ENCODE data around the gene SLC22A14.
"Not testable (repeated sequence)": the region's sequence is repeated elsewhere in the genome, so short reads cannot be mapped to it uniquely, and the experiment has no call there.

Gene SLC22A14

DNA sequence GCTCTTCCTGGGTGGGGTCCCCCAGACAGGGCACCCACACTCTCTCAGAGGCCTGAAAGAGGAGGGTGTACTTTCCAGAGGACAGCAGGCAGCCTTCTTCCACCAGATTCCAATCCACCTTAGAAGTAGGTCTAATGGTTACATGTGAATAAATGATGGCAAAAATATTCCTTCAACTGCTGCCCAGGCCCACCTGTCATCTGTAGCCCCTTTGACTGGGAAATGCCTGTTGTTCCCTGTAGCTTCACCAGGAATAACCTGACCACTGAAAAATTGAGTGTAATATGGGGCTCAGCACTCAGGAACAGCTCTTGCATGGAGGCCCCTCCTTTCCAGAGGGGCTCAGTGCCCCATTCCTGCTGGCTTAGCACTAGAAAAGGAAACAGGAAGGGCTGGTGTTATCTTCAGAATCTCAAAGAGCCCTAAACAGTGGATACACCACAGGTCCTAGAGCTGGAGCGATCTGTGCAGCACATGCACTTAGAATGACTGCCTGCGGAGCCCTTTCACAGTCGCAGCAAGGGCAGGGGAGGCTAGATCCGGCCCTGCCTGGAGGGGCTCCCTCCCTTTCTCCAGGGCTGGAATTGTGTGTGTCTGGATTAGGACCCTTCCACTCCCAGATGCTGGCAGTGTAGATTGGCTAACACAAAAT lies 32.1 kb downstream of the SLC22A14 start:
- no peak for DNase-seq

DNA sequence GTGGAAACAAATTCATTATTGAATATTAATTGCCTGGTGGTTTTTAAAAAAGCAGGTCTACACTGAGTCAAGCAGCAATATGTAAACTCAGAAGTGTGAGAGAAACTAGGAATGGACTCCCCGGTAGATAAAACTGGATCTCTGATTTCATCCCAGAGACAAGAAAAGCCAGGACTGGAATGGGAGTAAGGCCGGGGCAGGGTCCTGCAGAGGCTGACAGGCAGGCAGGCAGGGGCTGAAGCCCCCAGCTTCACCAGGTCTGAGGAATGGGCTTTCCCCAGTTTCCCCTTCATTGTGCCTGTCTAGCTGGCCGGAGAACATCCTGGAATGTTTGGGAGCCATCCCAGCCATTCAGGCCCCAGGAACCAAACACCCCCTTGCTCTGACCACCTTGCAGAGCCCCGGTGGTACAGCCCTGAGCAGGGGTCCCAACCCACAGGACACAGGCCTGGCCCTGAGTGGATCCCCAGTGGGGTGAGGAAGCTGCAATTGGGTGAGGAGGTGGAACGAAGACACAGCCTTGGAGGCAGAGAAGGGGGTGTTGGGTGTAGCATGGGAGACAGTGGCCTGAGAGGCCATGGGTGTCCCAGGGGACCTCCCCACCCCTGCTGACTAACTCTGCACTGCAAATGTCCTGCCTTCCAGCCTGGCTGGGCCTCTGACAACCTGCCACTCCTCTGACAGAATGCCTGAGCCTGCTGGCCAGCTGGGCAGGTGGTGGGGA lies 32.8 kb downstream of the SLC22A14 start:
- DNase-seq, result no peak

DNA sequence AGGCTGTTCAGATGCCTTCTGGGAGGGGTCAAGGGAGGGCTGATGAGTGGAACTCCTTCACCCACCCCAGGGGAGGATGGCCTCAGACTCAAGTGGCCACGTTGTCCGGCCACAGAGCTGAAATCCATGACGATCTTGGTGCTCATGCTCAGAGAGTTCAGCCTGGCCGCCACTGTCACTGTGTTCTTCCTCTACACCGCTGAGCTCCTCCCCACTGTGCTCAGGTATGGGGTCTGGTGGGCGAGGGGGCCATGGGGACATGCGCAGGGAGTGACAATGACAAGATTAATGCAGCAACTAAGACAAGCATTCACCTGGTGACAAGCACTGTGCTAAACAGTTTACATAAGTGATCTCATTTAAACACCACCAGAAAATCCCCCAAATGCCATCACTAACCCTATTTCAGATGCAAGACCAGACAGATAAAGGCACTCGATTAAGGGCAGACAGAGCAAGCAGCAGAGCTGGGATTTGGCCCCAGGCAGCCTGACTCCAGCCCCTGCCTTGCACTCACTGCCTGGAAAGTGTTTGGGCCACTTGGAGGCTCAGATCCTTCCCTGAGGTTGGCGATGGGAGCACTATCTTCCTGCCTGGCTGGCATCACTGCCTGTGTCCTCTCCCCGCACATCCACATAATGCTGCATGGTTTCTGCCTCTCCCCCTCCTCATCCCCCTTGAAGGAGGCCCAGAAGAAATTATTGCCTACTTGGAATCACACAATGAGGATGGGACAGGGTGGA lies 33.6 kb downstream of the SLC22A14 start:
- DNase-seq, result no peak

DNA sequence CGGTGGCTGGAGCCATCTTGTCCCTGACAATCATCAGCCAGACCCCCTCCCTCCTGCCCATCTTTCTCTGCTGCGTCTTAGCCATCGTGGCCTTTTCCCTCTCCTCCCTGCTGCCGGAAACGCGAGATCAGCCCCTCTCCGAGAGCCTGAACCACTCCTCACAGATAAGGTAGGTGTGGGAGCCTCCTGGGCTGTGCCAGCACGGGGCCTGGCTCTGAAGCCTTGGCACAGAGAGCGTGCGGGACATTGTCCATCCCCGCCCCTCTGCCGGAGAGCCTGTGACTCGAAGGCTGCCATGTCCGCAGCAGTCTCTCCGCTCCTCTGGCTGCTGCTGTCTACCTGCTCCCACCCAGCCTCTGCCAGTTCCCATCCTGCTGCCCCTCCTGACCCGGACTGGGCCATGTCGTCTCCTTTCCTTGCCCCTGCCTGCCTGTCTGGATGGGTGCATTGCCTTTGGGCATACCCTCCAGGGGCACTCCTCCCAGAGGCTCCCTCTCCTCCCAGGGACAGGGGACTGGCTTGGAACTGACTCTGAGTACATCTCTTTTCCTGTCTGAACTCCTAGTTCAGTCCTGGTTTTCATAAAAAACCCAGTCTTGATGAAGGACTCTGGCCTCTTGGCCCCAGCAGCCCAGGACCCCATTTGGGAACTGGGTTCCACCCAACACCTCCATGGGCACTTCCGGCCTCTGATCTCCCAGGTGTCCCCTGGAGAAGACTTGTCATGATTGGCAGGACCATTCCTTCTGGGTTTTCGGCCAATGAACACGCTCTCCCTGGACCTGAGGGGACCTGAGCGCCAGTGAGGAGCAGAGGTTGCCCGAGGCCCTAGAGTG lies 34.5 kb downstream of the SLC22A14 start:
- no peak for DNase-seq

DNA sequence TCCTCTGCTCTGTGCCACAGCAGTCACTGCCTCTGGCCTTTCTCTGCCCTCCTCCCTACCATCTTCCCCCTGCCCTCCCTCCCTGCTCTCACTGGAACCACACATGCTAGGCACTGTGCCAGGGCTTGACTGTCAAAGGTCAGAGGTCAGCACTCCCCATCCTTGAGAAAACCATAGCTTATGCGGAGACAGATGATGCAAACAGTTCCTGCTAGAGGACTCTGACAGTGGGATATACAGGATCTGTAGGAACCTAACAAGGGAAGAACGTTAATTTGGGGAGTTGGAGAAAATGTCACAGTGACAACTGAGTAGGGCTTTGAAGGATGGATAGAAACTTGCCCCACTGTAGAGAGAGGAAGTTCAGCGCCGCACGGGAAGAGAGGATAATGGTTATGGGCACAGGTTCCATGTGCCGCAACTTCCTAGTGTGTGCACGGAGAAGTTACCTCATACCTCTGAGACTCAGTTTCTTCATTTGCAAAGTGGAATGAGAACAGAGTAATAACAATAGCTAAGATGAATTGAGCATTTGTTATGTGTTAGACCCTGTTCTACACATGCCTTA lies 35.2 kb downstream of the SLC22A14 start:
- no peak for DNase-seq

DNA sequence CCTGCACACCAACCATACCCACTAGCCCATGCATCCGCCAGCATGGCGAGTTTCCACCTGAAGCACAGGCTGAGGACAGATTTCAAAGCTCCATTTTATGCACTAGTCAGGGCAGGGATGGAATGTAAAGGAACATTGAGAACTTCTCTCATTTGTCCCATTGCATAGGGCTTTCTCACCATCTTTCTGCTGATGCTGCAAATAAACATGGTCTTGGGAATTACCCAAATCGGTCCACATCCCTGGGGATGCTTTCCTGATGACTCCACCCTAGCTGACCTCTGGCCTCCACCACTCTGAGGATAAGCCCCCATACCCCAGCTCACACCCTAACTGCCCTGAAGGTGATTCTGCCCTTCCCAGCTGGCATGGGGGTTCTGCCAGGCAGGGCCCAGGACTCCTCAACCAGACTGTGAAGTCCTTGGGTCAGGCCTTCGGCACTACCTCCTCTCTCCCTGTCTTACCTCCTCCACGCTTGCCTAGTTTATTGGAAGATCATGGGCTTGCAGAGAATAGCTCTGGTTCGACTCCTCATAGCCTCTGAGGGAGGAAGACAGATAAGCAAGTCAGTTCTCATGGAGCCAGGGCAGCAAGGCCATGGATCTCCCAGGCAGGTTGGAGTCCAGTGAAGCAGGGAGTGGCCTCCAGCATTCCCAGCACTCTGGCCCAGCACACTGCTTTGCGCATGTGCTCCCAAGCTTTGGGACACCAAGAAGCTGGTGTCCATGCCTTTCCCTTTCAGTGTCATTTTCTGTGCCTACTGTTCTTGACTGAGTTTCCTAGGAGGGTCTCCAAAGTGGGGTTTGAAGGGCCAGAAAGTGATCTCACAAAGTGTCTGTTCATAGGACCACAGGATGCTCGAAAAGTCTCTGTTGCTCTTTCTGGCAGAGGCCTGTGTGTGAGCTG lies 36.9 kb downstream of the SLC22A14 start:
- no peak for DNase-seq

DNA sequence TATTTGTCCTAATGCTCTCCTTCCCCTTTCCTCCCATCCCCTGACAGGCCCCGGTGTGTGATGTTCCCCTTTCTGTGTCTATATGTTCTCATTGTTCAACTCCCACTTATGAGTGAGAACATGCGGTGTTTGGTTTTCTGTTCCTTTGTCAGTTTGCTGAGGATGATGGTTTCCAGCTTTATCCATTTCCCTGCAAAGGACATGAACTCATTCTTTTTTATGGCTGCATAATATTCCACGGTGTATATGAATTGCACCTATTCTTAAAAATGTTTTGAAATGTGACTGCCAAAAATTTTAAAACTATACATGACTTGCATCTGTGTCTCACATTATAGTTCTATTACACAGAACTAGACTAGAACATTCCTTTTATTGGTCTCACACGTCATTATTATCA lies 38.5 kb downstream of the SLC22A14 start:
- DNase-seq, result not testable (repeated sequence)

DNA sequence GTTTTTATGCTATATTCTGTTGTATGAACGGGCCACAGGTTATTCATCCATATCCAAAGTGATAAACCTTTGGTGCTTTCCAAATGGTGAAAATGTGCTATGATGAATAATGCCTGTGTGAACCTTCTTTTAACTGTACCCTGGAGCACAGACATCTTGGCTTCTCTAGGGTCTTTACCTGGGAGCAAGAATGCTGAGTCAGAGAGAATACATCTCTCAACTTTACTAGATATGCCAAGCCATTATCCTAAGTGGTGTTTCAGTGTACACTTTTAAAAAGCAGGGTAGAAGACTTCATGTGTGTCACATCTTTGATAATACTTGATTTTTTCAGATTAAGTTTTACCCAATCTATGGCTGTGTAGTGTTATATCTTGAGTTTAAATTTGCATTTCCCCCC lies 41.0 kb downstream of the SLC22A14 start:
- no peak for DNase-seq

DNA sequence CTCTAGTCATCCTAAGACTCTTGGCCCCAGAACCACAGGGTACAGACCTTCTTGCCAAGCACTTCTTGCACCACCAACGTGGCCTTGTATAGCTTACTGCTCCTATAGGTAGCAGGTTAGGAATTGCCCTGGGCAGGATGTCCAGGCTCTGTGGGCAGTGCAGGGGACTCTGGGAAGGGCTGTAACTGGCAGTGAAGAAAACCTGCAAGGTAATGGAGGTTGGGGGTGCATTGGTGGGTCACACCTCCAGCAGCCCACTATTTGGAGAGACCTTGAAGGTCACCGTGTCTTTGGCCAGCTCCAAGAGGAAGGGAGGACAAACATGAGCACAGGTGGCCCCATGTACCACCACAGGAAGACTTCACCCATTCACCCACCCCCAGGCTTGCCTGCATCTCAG lies 43.2 kb downstream of the SLC22A14 start:
- DNase-seq, result no peak

DNA sequence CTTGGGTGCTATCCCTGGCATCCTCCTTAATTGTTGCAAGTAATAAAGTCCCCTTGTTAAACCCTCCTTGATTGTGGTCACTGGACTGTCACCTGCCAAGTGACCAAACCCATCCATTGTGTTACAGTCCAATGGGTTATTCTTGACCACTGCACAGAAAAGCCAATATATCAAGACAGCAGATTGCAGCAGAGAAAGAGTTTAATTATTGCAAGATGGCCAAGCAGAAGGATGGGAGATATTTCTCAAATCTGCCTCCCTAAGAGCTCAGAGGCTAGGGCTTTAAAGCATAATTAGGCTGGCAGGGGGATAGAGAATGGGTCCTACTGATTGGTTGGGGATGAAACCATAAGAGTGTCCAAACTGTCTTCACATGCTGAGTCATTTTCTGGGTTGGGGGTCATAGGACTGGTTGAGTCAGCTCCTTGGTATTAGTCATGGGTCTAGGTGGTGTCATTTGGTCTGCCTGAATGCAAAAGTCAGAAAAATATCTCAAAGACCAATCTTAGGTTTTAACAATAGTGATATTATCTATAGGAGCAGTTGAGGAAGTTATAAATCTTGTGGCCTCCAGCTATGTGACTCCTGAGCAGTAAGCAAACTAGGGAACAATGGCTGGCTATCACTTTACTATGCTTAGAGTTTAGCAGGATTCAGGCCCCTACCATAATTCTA lies 45.4 kb downstream of the SLC22A14 start:
- no peak for DNase-seq

DNA sequence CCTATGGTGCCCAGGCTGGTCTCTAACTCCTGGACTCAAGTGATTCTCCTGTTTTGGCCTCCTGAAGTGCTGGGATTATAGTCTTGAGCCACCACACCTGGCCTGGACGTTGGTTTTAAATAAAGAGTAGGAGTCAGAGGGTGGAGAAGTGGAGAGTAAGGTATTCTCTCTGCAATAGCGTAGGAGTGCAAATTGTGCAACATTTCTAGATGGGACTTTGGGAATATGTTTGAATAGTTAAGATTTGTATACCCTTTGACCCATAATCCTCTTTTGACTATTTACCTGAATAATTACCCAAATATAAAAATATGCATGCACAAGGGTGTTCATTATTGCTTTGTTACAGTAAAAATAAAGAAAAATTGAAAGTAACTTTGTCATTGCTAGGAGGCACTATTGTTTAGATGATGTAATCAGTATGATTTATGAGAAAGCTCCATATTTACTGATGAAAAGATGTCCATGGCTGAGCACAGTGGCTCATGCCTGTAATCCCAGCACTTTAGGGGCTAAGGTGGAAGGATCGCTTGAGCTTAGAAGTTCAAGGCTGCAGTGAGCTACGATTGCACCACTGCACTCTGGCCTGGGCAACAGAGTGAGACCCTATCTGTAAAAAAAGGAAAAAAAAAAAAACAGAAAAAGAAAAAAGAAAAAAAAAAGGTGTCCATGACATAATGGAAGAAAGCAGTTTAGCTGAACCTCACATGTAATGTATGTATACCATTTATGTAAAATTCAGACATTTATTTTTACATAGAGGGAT lies 49.3 kb downstream of the SLC22A14 start:
- no peak for DNase-seq

DNA sequence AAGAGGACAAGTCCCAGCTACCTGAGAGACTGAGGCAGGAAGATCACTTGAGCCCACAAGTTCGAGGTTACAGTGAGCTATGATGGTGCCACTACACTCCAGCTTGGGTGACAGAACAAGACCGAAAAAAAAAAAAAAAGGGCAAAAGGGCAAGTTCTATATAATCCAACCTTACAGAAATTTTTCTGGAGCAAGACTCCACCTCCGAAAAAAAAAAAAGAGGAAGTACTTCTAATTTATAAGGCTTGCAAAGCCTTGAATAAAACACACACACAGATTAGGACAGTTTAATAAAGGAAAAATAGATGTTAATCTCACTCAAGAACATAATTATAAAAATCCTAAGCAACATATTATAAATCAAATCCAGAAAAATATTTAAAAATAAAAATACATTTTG lies 50.1 kb downstream of the SLC22A14 start:
- no peak for DNase-seq

DNA sequence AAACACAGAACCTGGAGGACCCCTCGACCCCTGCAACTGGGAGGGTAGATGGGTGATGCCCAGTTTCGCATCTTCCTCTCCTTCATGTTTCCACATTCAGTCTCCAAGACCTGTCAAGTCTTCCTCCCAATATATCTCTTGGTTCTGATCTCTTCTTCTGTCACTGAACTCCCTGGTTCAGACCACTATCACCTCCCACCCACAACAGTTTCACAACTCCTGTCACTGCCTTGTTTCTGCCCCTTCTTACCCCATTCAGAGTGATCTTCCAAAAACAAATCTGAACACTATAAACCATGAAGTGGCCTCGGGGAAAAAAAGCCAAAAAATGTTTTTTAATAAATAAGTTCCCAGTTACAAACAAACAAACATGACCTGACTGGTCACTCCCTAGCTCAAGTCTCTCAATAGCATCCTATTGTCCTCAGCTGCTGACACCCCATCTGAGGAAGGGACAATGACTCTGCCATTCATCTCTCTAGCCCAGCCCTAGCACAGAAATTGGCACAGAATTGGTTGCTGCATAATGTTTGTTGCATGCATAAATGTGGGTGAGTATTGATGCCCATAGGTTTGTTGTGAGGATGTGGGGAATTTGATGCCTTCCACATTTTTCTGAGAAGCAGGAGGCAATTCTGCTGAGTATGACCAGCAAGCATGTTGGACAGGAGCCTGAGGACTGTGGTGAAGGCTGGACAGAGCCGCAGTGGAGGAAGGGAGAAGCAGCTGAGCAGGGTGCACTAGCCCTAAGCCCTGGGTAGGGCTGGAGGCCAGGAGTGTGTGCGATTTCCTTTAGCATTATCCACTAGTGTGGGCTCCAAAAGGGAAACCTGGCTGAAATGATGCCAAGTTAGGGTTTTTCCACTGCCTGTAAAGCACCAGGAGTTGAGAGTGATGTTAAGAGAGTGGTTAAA lies 52.3 kb downstream of the SLC22A14 start:
- DNase-seq, result peak; percentile 51

DNA sequence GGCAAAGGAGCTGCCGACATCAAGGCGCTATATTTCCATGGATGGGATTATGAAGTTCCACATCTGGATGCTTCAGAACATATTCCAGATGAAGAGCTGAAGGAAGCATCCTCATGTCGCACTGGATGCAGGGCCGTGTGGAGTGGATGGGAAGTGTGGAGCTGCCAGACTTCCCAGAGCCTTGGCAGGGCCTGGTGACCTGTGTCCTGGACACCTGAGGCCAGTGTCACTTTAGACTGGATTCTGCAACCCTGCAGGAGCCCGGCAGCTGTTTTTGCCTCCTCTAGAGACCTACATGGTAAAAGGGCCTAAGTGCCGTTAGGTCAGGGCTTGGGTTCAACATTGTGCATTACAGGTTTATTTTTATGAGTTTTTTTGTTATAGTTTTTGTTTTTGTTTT lies 53.2 kb downstream of the SLC22A14 start:
- DNase-seq, result no peak

DNA sequence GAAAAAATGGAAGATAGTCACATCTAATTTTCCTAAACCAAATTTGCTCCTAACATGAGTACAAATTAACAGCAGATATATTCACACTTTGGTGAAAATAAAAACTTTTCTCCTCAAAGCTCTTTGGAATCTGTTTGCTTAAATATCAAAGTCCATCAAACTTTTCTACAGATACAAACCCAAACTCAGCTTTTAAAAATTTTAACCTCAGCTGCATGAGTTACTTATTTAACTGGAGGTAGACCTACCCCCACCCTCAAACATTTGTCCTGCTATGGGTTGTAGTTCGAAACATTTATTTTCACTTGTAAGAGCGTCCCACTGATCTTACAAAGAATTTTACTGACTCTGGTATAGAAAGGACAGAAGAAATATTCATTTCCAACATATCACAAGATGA lies 55.6 kb downstream of the SLC22A14 start:
- no peak for DNase-seq

DNA sequence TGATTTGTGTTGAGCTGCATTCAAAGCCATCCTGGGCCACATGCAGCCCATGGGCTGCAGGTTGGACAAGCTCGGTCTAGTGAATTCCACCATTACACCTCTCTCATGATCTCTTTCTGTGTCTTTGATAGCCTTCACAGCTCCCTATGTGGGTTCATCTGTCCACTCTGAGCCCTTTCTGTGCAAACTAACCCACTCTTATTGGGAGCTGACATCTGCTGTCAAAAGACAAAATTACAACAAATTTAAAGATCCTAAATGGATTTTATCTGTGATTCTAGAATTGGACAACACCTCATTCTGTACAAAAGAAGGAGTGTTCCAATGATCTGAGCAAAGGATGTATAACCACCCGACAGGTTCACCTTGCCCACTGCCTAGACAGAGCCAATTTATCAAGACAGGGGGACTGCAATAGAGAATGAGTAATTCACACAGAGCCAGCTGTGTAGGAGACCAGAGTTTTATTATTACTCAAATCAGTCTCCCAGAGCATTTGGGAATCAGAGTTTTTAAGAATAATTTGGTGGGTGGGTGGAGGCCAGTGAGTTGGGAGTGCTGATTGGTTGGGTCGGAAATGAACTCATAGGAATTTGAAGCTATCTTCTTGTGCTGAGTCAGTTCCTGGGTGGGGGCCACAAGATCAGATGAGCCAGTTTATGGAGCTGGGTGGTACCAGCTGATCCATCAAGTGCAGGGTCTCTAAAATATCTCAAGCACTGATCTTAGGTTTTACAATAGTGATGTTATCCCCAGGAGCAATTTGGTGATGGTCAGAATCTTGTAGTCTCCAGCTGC lies 61.9 kb downstream of the SLC22A14 start:
- DNase-seq, result no peak

DNA sequence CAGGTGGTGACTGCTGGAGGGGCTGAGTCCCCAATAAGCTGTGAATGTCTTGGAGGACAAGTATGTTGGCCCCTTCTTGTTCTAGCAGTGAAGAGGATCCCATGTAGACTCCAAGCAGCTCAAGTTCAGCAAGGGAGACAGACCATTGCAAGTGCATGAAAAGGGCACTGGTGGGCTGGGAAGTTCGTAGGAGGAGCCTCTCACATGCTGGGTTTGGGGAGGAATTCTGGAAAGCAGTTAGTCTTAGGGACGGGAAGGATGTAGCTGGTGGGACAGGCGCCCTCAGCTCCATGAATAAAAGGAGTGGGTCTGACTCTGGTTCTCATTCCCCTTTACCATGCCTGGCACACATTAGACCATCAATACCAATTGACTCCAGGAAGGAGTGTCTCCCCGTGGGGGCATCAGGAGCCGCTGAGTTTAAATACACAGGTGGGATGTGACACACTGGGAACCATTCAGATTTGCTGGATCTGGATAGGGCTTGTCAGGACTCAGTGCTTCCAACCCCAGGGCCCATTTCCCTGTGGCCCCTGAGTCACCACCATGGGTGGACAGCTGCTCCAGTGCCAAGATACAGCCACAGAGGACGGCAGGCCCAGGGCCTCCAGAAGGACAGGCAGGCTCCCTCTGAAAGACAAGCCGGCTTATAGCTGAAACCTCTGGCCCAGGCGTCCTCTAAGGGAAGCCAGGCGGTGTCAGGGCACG lies 63.9 kb downstream of the SLC22A14 start:
- DNase-seq, result no peak

All from right forelimb (tissue), 1 donor.